HG02943 (cell line): ENCODE results near the gene AGBL1.

Experiments
- ATAC-seq: cut with Tn5 transposase; IDR thresholded peaks from one replicate; pipeline ENCODE4 v1.9.1; 2021; ENCODE audit warnings: mild to moderate bottlenecking, low read depth, moderate library complexity; ENCODE audit not compliant: unreplicated experiment

Gene AGBL1

GRCh38 chr15:86079508-86080266 lies at the start of gene AGBL1:
TSS of gene AGBL1 (plus strand) at chr15:86079871.
- no peak for ATAC-seq

DNA sequence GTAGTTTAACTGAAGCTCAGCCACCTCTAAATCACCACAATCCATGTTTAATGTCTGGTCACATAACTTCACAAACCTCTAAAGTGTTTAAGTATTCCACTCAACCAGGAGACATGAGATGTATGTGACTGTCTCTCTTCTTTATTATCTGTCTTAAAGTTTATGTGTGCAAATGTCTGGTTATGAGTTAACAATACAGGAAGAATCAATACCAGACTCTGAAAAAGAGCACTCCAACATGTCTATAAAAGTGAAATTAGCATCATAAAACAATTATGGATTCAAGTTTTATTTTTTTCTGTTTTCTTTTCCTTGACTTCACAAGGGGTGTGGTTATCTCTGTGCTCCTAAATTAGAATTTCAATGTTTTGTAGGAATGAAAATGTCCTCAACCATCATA lies 44.8 kb upstream of the AGBL1 start:
- no peak for ATAC-seq

DNA sequence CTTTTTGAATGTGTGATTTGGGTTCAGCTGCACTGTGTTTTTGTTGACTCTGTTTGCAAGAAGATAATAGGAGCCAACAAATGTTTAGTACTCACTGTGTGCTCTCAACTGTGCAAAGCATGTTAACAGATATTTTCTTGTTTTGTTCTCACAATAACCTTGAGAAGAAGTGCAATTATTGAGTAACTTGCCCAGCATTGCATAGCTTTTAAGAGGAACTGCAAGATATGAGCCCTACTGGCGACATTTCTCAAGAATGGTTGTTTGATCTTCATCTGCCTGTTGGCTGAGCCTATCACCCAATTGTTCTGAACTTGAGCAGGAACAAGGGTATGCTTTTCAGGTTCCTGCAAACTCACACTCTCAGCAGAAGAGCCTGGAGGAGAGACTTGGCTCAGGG lies 43.4 kb upstream of the AGBL1 start:
- ATAC-seq, result no peak

DNA sequence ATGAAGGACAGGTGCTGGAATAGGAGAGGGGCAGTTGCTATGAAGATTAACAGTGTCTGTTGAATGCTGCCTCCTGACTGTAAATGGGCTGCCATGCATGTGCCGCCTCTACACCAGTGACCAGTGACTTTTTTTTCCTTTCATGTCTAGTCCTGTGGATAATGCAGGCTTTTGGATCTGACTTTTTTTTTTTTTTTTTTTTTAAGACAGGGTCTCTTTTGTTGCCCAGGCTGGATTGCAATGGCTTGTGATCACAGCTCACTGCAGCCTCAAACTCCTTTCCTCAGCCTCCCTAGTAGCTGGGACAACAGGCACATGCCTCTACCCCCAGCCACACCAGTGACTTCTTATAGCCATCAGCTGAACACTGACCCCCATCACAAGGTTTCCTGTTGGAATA lies 41.2 kb upstream of the AGBL1 start:
- ATAC-seq, result no peak

DNA sequence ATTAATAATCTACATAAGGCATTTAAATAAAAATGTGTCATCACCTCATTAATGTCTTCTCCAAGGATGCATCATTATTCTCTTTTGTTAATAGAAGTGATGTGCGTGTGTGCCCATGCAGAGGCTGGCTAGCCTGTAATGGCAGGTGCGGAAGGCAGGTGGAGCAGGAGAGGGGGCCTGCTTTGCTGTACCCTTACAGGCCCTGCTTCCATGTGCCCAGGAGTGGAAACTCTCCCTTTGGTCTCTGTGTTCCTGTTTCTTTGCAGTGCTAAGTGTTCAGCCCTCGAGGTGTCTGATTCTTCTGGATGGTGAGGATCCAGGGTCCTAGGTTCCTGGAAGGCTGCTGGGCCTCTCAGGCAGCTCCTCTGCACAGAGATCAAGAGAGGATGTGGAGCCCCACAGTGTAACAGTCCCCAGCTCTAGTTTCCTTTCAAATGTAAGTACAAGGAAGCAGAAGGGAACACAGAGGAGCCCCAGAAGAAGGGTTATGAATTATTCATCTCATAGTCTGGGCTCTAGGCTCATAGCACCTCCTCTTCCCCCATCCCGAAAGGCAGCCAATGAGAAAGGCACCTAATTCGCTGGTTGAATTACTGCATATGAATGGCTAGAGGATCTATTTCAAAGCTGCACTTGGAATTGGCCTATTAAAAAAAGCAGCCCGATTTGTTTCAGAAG lies 39.2 kb upstream of the AGBL1 start:
- ATAC-seq, result no peak

GRCh38 chr15:86041399-86041798 lies 38.3 kb upstream of the AGBL1 start:
- no peak for ATAC-seq

DNA sequence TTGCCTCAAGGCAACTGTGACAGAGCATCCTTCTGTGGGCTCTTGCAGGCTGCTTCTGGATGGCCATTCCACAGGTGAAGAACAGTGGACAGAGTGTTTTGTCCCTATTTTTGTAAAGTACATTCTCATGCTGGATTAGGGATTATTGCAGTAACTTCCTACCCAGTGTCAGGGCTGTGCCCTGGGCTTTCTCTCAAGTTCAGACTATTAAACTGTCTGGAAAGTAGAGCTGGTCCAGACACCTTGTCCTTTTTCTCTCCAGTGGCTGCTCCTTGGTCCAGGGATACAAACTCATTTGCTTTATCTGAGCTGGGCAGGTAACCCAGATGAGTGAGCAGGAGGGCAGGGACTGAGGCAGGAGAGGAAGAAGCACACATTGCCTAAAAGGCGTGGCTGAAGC lies 37.4 kb upstream of the AGBL1 start:
- ATAC-seq, result no peak

DNA sequence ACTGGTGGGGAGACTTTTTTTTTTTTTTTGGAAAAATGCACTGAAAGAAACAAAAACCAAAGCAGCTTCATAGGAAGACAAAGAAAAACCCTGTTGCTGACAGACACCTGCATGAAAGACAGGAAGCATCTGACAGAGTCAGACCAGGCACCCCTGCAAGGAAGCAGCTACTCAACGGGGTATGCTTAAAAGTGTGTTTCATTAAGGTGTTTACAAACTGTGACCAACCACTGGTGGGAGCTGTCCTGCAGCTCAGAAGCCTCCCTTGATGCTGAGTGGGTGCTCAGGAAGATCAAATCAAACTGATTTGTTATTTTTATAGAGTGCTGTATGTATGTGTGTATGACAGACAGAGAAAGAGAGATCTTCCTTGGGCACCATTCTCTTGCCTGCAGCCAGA lies 34.7 kb upstream of the AGBL1 start:
- ATAC-seq, result no peak

- ATAC-seq, result no peak
These were observed 25.3 kb upstream of the AGBL1 start for GRCh38 chr15:86054338-86054737.

- ATAC-seq, result no peak
These were observed 24.0 kb upstream of the AGBL1 start for GRCh38 chr15:86055688-86056087.

GRCh38 chr15:86059851-86060250 lies 19.8 kb upstream of the AGBL1 start:
- no peak for ATAC-seq

GRCh38 chr15:86060674-86061073 lies 19.0 kb upstream of the AGBL1 start:
- ATAC-seq, result no peak

DNA sequence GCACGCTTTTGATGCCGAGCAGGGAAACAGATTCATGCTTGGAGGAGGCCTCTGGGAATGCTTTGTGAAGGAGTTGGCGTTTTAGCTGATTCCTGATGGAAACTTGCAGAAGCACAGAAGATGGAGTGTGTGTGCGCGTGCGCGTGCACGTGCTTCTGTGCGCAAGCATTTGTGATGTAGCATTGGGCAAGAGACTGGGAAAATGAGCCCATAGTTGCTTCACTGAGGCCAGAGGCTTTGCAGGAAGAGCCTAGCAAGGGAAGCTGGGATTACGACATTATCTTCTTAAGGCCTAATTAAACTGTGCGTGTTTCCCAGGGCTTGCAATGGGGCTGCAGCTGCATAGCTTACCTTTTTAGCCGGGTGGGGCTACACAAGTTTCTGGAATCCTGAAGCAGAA lies 18.1 kb upstream of the AGBL1 start:
- no peak for ATAC-seq

DNA sequence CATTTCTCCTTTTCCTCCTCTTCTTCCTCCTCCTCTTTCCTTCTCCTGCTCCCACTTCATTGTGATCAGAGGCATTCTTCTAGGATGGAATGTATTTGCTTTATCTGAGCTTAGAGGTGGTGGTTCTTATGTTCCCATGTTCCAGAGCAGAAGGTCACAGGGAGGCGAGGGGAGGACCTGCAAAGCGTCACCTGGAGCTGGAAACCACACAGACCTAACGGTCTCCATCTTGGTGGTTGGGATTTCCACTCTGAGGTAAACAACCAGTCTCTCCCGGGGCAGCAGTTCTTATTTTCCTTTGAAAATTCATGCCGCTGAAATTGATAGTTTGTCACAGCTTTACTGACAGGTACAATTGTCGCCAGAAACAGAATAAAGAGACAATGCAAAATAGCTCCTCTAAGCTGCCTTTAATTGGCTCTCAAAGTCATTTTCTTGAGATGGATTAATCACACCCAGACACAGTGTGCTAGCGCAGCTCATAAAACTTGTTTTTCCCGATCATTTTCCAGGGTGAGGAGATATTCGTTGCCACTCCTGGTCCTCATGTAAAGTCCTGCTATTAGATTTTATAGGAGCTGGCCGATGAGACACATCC lies 16.9 kb upstream of the AGBL1 start:
- ATAC-seq, result no peak

- no peak for ATAC-seq
These were observed 16.1 kb upstream of the AGBL1 start for GRCh38 chr15:86063356-86064095.

- no peak for ATAC-seq
These were observed 15.3 kb upstream of the AGBL1 start for GRCh38 chr15:86064326-86064725.

GRCh38 chr15:86066174-86066834 lies 13.4 kb upstream of the AGBL1 start:
- no peak for ATAC-seq

DNA sequence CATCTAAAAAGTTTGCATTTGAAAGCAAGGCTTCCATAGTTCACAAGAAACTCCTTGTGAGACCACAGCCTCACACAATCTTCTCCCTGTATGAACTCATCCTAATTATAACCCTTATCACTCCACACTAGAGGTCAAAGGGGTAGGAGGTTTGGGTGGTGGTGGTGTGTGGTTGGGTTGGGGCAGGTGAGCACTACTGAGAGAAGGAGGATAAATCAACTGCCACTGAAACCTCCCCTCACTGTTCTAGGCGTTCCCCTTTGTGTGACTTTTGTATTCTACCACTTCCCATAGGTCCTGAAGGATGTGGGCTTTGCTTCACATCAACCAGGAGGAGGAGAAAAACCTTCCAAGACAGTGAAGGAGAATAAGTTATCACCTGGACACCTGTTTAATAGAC lies 6.4 kb upstream of the AGBL1 start:
- ATAC-seq, result no peak

DNA sequence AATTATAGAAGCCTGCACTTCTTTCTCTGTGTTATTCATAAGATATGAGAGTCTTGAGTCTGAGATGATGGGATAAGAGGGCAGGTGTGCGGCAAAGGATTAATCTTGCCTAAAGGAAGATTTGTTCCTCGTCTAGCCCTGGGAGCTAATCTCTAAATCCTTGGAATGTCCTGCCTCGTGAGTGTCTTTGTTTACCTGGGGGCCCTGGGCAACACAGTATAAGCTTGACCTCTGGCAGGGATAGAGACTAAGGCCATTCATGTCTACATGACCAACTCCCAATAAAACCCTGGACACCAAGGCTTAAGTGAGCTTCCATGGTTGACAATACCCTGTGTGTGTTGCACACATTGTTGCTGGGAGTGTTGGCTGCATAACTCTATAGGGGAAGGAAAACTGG lies 3.2 kb upstream of the AGBL1 start:
- ATAC-seq, result no peak

DNA sequence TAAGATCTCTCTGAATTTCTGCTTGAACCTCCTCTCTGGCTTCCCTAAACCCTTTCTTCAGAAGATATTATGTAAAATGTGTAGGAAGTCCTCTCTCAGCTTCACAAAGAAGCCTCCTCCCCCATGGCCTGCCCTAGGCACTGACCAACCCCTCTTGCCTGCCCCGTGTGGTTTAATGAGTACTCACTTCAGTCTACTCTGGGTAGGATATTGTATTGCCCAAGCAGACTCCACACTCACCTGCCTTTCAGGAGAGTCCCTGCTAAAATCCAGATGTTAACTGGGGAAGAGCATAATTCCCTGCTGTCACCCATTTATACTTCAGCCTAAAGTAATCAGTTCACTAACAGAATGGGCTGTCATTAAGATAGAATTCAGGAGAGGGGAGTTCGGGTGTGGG lies 2.6 kb upstream of the AGBL1 start:
- no peak for ATAC-seq

DNA sequence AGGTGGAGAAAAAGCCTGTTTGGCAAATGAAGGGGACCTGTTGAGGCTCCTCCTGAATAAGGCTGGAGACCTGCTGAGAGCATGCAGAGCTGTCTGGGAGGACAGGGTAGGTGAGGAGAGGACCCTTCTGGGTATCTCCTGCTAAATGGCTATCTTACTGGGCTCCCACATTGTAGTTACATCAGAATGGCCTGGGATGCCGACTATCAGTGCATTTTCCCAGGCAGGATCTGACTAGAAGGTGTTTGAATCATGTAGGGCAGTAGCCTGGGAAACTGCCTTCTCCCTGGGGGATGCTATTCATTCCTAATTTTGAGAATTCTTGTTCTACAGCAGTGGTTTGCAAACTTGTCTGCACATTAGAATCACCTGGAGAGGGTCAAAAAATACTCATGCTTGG lies 631 bp downstream of the AGBL1 start:
- ATAC-seq, result no peak
